ENCODE data around the gene CNN3.

Gene CNN3

DNA sequence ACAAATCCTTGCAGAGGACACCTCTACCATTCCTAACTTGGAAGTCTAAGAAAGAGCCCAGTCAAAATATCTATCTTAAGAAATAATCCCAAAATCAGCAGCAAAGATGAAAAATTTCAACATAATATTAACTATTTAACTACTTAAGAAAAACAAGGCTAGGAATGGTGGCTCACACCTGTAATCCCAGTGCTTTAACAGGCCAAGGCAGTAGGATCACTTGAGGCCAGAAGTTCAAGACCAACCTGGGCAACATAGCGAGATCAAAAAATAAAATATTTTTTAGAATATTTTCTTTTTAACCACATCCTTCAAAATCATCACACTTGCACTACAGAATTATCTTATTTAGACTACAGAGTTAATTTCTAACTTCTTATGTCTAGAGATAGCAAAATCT is 4.9 kb downstream of the CNN3 start:
- Mint-ChIP-seq H3K27ac (no peak overlapping the region), H3K27me3 (peaks cover 7 to 18% of the 10 kb centered on the region in 2 donors)

DNA sequence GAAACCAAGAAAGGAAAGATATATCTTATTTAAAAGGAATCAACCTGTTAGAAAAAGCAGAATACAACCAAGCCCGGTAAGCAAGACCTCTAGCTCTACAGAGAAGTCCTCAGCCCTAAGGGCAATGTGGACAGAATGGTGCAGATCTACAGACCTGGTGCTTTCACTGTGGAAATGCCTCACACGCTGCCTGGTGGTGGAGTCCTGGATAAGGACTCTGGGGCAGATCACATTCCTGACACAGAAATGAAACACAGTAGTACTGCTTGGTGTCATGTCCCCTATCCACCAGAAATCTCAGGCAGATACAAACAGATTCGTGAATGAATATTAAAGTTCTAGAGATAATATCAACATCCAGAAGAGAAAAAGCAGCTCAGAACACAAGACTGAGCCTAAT is 6.8 kb downstream of the CNN3 start:
- DNase-seq (no peak), ATAC-seq (replicated peaks) (no peak)
- Mint-ChIP-seq H3K36me3 (peaks cover 2 to 3% of the 10 kb centered on the region in 2 donors), H3K4me1 (peaks cover 6 to 23% of the 10 kb centered on the region in 2 donors), H3K4me3 (no peak overlapping the region), H3K27me3 (peaks cover 7 to 19% of the 10 kb centered on the region in 2 donors), H3K9me3 (no peaks in the 10 kb centered on the region), H3K27ac (no peak overlapping the region)

More for the DNA sequence above, 4.9 kb downstream of the CNN3 start:
- H3K4me1 Mint-ChIP-seq: peaks cover 15 to 35% of the 10 kb centered on the region in 2 donors
- ATAC-seq (replicated peaks): no peak
- peaks cover 2 to 3% of the 10 kb centered on the region in 2 donors for H3K36me3 Mint-ChIP-seq
- no peak for DNase-seq
- H3K9me3 Mint-ChIP-seq: no peaks in the 10 kb centered on the region
- no peak overlapping the region for H3K4me3 Mint-ChIP-seq

DNA sequence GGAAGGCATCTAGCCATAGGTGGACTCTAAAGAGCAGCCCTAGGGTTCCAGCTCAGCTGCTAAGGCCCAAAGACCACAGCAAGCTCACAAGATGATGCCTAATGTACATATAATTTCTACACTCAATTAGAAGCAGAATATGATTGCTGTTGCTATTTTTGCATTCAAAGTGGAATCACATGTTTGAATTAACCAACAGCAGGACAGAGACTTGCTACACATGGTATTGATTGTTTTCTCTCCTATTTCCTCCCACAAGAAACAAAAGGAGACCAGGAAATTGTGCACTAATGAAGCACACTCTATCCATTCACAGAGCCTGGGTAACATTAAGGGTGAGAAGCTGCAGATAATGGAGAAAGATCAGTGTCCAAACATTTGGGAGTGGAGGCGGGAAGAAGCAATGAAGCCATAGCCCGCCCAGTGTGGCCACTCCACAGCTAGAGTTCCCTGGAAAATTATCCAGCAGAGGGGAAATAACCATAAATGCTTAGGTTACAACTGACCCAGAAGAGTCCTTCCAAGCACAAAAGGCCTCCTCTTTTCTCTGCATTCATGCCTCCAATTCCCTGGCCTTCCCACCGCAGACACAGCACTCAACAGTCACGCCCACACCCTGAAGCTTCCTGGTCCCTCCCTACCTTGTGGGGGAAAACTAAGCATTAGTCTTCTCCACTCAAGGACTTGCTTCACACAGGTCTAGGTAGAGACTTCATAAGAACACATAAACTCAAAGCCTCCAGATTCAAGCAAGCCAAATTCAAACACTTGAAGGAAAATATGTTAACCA is 7.5 kb downstream of the CNN3 start:
- H3K27ac Mint-ChIP-seq: no peak overlapping the region
- ATAC-seq (replicated peaks) (no peak), DNase-seq (no peak)
- H3K4me3 Mint-ChIP-seq: no peak overlapping the region
- peaks cover 2 to 3% of the 10 kb centered on the region in 2 donors for H3K36me3 Mint-ChIP-seq
- no peaks in the 10 kb centered on the region for H3K9me3 Mint-ChIP-seq
- peaks cover 5 to 17% of the 10 kb centered on the region in 2 donors for H3K4me1 Mint-ChIP-seq
- H3K27me3 Mint-ChIP-seq: peaks cover 8 to 22% of the 10 kb centered on the region in 2 donors

DNA sequence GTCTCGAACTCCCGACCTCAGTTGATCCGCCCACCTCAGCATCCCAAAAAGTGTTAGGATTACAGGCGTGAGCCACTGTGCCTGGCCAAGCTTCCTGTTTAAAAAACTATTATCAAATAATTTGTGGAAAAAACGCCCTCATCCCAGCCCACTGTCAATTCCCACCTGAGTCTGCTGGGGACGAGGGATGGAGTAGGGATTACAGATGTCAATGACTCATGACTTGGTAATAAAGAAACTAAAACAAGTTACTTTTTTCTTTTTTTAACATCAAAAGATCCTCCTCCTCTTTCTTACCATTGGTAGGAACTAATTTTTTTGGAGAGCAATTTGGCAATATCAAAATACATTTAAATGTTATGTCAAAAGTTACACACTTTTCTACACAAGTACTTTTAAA is 9.7 kb downstream of the CNN3 start:
- ATAC-seq (replicated peaks) (no peak), DNase-seq (no peak)
- Mint-ChIP-seq H3K4me1 (peaks cover 0 to 5% of the 10 kb centered on the region in 2 donors), H3K36me3 (no peaks in the 10 kb centered on the region), H3K4me3 (no peak overlapping the region), H3K9me3 (no peaks in the 10 kb centered on the region), H3K27me3 (peaks cover 6 to 20% of the 10 kb centered on the region in 2 donors), H3K27ac (no peak overlapping the region)

DNA sequence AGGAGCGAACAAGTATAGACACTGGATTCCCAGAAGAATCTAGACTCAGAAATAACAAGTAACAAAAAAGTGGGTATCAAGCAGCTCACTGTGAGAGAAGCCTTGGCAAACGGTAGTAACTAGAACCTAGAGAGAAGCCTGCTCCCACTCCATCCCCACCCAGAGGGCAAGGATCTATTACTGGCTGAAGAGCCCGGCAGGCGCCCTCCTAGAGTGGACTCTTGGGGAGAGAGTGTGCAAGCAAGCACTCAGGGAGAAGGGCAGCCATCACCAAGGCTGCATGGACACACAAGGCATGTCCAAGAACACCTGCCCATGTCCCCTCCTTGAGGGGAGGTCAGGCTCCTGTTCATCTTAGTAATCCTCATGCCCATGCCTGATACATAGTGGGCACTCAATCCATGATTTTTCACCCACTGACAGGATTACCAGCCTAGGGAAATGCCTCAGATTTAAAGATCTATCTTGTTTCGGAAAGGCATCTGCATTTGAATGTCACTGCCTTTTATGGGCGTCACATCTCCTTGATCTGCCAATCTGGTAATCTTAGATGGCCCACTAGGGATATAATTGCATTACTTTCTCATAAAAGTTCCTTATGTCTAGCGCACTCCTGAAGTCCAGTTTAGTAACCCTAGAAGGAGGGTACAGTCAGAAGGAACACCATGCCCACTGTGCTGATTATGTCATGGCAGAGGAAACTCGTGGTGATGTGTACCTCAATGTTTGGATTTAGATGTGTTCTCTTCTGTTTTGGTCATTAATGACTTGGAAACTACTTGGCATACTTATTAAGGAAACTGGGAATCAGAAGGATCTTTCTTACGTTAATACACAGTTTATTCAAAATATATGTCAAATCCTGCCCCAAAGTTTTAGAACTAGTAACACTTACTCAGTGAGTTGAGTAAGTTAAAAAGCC is 14.4 kb downstream of the CNN3 start:
- Mint-ChIP-seq H3K36me3 (peaks cover 2 to 6% of the 10 kb centered on the region in 2 donors), H3K27ac (no peak overlapping the region), H3K27me3 (peaks cover 9 to 20% of the 10 kb centered on the region in 2 donors), H3K4me3 (no peak overlapping the region), H3K4me1 (peaks cover 0 to 5% of the 10 kb centered on the region in 2 donors), H3K9me3 (no peaks in the 10 kb centered on the region)
- ATAC-seq (replicated peaks): no peak
- no peak for DNase-seq

DNA sequence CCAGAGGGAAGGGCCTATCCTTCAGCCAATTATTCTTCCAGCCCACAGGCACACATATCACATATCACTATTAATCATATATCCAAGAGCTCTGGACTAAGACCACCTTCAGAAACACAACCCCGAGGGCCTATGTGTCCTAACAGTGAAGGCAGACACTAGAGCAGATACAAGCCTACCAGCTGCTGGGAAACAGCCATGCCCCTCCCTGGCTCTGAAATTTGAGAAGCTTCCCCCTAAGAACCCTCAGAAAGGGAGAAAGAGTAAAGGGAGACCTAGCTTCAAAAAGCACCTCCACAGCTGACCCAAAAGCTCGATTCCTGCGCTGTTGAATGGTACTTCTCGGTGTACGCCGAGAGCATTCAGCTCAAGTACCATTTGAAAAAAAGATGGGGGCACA is 17.4 kb downstream of the CNN3 start:
- no peak overlapping the region for H3K27ac Mint-ChIP-seq
- DNase-seq (no peak), ATAC-seq (replicated peaks) (no peak)
- peaks cover 6 to 9% of the 10 kb centered on the region in 2 donors for H3K27me3 Mint-ChIP-seq
- peaks cover 0 to 4% of the 10 kb centered on the region in 2 donors for H3K4me1 Mint-ChIP-seq
- peaks cover 2 to 6% of the 10 kb centered on the region in 2 donors for H3K36me3 Mint-ChIP-seq
- no peaks in the 10 kb centered on the region for H3K9me3 Mint-ChIP-seq
- H3K4me3 Mint-ChIP-seq: no peak overlapping the region

DNA sequence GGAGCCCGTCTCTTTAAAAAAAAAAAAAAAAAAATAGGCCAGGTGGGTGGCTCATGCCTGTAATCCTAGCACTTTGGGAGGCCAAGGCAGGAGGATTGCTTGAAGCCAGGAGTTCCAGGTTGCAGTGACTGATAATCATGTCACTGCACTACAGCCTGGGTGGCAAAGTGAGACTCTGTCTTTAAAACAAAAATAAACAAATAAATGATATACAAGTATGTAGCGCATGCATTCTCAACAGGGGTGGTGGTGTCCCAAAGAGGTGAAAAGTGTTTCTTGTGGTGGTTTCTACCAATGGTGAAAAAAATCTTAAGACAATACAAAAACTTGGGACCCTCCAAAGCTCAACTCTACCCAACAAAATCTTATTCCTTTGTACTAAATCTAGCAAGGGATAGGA is 17.9 kb downstream of the CNN3 start:
- peaks cover 2 to 6% of the 10 kb centered on the region in 2 donors for H3K36me3 Mint-ChIP-seq
- ATAC-seq (replicated peaks) (no peak), DNase-seq (no peak)
- H3K4me3 Mint-ChIP-seq: no peak overlapping the region
- peaks cover 1 to 4% of the 10 kb centered on the region in 2 donors for H3K27me3 Mint-ChIP-seq
- H3K27ac Mint-ChIP-seq: no peak overlapping the region
- no peaks in the 10 kb centered on the region for H3K9me3 Mint-ChIP-seq
- no peaks in the 10 kb centered on the region for H3K4me1 Mint-ChIP-seq

DNA sequence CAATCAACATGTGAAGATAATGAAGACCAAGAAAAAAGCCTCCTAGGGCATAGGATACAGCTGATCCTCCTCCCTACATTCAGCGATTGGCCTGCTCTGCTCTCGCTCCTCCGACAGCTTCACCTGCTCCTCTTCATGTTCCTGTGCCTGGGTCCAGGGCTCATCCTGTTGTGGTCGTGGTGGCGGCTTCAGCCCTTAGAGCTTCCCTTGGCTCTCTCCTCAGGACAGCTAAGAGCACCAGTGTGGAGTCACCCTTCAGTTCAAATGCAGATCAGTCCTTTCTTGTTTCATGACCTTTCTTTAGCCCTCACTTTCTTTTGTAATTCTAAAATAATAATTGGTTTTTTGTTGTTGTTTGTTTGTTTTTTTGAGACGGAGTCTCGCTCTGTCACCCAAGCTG is 18.7 kb downstream of the CNN3 start:
- H3K36me3 Mint-ChIP-seq: peaks cover 2 to 6% of the 10 kb centered on the region in 2 donors
- H3K4me3 Mint-ChIP-seq: no peak overlapping the region
- H3K27me3 Mint-ChIP-seq: peaks cover 0 to 3% of the 10 kb centered on the region in 2 donors
- no peaks in the 10 kb centered on the region for H3K4me1 Mint-ChIP-seq
- ATAC-seq (replicated peaks) (no peak), DNase-seq (no peak)
- no peak overlapping the region for H3K27ac Mint-ChIP-seq
- no peaks in the 10 kb centered on the region for H3K9me3 Mint-ChIP-seq

DNA sequence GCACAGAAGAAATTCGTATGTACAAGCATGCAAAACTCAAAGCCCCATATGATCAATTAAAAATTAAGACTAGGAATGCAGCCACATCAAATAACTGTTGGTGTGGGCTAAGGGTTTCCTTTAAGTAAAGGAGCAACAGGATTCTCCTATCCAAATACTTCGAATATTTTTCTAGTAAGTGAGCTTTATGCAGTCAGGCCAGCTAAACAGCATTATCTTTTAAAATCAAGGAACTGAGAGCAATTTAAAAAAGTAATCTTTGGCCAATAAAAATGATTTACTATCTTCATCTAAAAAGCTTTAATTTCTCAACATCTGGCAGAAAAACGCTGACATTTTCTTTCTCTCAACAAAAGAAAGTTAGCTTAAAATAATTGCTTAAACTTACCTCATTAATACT is 19.8 kb downstream of the CNN3 start:
- H3K36me3 Mint-ChIP-seq: peaks cover 2 to 6% of the 10 kb centered on the region in 2 donors
- H3K4me1 Mint-ChIP-seq: no peaks in the 10 kb centered on the region

DNA sequence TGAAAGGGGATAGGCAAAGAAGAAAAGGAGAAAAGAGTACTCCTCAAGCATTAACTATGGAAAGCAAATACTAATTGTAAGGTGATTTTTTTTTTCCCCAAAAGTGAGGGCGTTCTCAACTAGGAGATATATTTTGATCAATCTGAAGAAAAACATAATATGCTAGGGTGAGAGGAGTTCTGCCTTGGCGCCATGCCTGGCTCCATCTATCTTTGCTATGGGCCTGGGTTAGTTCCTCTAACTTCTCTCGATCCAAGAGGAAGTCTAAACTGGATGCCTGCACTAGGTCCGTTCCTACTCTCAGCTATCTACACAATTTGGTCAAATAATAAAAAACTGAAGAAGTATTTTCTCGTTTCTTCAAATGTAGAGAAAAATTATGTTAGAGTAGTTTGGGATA is 20.5 kb downstream of the CNN3 start:
- H3K36me3 Mint-ChIP-seq: peaks cover 2 to 6% of the 10 kb centered on the region in 2 donors

More for the DNA sequence above, 19.8 kb downstream of the CNN3 start:
- ATAC-seq (replicated peaks) (no peak), DNase-seq (no peak)
- no peak overlapping the region for H3K27ac Mint-ChIP-seq
- H3K9me3 Mint-ChIP-seq: no peaks in the 10 kb centered on the region
- H3K27me3 Mint-ChIP-seq: peaks cover 0 to 3% of the 10 kb centered on the region in 2 donors
- no peak overlapping the region for H3K4me3 Mint-ChIP-seq

DNA sequence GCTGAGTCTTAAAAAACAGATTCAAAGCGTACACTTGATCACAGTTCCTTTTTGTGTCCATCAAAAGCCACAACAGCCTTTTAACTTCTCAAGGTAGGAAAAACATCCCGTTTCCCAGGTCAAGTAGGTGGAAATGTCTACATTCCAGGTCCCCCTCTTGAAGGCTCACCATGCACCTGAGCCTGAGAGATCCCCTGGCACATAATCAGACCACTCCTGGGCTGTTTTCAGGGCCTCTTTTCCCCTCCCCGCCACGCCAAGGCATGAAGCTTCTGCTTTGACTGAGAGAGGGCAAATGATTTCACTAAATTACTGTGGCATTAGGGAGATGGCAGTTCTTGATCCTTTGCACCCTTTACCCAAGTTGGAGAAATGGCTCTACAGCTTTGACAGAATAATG is 21.7 kb downstream of the CNN3 start:
- peaks cover 0 to 3% of the 10 kb centered on the region in 2 donors for H3K27me3 Mint-ChIP-seq
- no peaks in the 10 kb centered on the region for H3K9me3 Mint-ChIP-seq
- peaks cover 2 to 6% of the 10 kb centered on the region in 2 donors for H3K36me3 Mint-ChIP-seq
- H3K4me3 Mint-ChIP-seq: no peak overlapping the region
- no peak overlapping the region for H3K27ac Mint-ChIP-seq
- ATAC-seq (replicated peaks): no peak
- H3K4me1 Mint-ChIP-seq: no peaks in the 10 kb centered on the region
- no peak for DNase-seq

More for the DNA sequence above, 20.5 kb downstream of the CNN3 start:
- ATAC-seq (replicated peaks): no peak
- no peak for DNase-seq
- Mint-ChIP-seq H3K27ac (no peak overlapping the region), H3K4me3 (no peak overlapping the region), H3K9me3 (no peaks in the 10 kb centered on the region), H3K27me3 (peaks cover 0 to 3% of the 10 kb centered on the region in 2 donors), H3K4me1 (no peaks in the 10 kb centered on the region)

DNA sequence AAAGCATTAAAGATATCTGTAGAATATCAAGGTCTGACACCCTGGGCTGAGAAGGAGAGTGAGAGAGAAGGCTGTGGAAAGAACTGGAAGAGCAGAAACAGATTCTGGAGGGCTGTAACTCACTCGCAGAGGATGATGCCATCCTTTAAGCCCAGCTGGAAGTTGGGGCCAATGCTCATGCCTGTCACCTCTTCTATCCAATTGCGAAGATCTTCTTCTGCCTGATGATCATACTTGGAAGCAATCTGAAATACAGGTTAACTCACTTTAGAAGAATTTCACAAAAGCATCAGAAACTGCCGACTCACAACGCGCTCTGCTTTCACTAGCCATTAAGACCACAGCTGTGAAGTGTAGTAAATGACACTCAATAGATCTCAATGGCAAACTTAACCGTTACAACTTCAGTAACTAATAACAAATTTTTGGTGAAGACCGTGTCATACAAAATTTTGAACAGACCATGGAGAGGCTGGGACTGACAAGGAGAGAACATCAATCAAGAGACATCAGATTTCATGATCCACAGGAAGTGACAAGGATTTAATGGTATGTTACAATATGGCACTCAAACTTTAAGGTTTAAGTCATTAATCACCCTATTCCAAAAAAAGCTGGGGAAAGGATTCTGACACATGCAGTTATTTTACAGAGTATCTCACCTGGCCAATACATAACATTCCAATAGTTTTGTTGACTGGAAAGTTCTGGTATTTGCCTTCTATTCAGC is 23.5 kb downstream of the CNN3 start:
- DNase-seq (no peak), ATAC-seq (replicated peaks) (no peak)
- H3K9me3 Mint-ChIP-seq: no peaks in the 10 kb centered on the region
- no peaks in the 10 kb centered on the region for H3K4me1 Mint-ChIP-seq
- no peaks in the 10 kb centered on the region for H3K27me3 Mint-ChIP-seq
- no peak overlapping the region for H3K27ac Mint-ChIP-seq
- no peak overlapping the region for H3K4me3 Mint-ChIP-seq
- H3K36me3 Mint-ChIP-seq: peaks cover 2 to 6% of the 10 kb centered on the region in 2 donors

DNA sequence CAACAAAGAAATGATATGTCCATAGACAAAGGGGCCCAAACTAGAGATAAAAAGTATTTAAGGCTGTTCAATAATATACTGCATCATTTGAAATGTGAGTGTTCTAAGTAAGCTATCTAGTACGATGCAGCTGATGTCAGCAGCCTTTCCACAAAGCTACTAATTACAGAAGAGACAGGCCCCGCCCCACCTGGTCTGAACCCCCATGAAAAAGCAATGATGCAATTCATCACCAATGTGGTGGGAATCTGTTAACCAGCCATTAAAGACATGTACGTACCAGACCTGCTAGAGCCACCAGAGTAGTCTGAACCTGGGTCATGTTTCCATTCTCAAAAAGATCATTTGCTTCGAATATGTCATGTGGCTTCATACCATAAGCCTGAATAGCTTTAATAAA is 25.1 kb downstream of the CNN3 start:
- no peaks in the 10 kb centered on the region for H3K9me3 Mint-ChIP-seq
- H3K27ac Mint-ChIP-seq: no peak overlapping the region
- no peaks in the 10 kb centered on the region for H3K27me3 Mint-ChIP-seq
- no peaks in the 10 kb centered on the region for H3K36me3 Mint-ChIP-seq
- ATAC-seq (replicated peaks) (no peak), DNase-seq (no peak)
- no peaks in the 10 kb centered on the region for H3K4me1 Mint-ChIP-seq
- H3K4me3 Mint-ChIP-seq: no peak overlapping the region

DNA sequence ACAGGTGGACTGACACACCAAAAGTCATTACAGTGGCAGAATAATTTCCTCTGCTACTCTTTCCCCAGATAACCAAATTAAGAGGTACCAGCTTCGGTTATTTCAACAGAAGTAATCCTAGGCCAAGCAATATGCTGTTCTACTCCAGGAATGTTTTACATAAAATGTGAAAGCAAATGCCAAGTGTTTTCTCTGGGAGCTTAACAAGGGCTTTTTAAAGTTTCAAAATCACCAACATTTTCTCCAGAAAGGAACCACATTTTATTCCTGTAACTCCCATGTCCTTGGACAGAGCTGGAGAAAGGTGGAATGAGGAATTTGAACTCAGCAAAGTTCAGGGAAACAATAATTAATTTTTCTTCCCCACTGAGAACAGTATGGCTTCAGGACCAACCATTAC is 27.2 kb downstream of the CNN3 start:
- no peak for ATAC-seq (replicated peaks)
- Mint-ChIP-seq H3K27me3 (no peaks in the 10 kb centered on the region), H3K36me3 (peaks cover 3 to 4% of the 10 kb centered on the region in 2 donors), H3K9me3 (no peaks in the 10 kb centered on the region), H3K4me3 (no peak overlapping the region), H3K27ac (no peak overlapping the region), H3K4me1 (no peaks in the 10 kb centered on the region)
- DNase-seq: no peak
